GDM1 (cell line): Measurements from ENCODE around the gene COL9A1.

Source experiments
- DNase-seq: peaks from one replicate; lab custom pipeline; 2025; lab: John Stamatoyannopoulos, UW

Gene COL9A1

DNA sequence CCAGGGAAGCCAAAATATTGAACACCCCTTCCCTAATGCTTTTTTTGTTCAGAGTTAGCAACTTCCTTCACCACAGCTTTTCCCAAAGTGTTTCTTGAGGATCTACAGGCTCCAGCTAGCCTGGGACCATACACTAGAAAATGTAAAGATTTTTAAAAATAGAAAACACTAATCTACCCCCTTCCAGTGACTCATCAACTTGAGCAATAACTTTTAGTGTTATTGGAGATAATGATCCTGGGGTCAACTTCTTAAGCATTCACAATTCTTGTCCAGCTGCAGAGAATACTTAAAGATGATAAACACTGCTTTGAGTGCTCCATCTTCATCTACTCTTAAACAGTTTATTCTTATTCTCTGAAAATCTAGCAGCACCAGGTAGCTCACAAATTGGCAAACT is 131.6 kb downstream of the COL9A1 start:
- DNase-seq: no peak

DNA sequence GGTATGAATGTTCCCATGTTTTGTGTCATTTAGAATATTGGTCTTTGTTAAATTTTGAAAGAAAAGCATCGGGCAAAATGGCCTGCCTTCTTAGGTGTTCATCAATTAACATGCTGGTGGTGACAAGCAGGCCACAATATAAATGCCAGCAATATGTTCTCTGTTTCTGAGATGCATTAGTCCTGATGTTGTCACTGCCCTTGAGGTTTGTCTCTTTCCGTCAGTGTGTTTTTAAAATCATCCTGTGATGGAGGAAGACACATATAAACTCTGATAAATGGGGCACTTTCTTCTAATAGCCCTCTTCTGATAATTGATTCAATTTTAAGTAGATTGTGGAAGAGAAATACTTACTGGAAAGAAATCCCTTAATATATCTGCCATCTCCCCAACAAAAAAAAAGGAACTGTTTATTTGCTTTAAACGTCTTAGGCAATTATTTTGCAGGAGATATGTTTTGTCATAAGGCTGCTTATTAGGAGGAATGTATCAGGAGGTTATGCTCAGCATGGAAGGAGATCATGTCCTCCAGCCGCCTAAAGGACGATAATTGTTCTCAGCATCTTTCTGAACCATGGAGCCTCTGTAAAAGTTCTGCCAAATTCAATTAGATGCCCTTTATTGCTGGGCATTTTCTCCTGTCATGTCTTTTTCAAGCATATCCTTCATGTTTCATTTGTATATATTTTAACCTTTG is 134.1 kb downstream of the COL9A1 start:
- no peak for DNase-seq
